ENCODE data around the gene NTSR1. TPM values are rescaled to one million over a fixed set of nuclear protein-coding genes. Genes with fewer than 3 reads are reported as not detected.

NTSR1 gene
- total and polyA plus RNA-seq, 2 of the 13 experiments (the other 11 are each of a cell fraction or from before 2014, with no cell fraction given) = 0.09 to 0.12 TPM

GRCh38 chr20:62804021-62804626, 95.5 kb downstream of the NTSR1 start:
- 19% methylated on average over 23 of the region's 25 CpGs for WGBS (ENCODE audit: low lambda C conversion rate)
- in situ Hi-C loops (cut with HindIII; ENCODE audit: extremely low pct_ligation_motif_present, low pct_unique_long_range_greater_than_20kb) (no loop called here), intact Hi-C loops (cut with micrococcal nuclease; ENCODE audit: unreplicated experiment) (no loop called here)
- no peaks in the 10 kb centered on the region for H3K27me3 ChIP-seq (ENCODE audit: control insufficient read depth in 1 of 2, insufficient read depth in 2 of 2, low read length in 2 of 2)
- peak overlapping the region; percentile 82 to 100 (median 96) for H3K4me3 ChIP-seq (replicated peaks in 1 of 3; ENCODE audit: insufficient read depth in 1 of 3, low read depth in 2 of 3, low read length in 3 of 3)
- no peaks in the 10 kb centered on the region for H3K9me3 ChIP-seq (ENCODE audit: low read length)
- no peak overlapping the region for H2AFZ ChIP-seq (ENCODE audit: low read length)
- H3K4me2 ChIP-seq (ENCODE audit: low read depth, low read length) = peak overlapping the region; percentile 82
- H3K79me2 ChIP-seq (ENCODE audit: insufficient read depth, low read length) = peaks cover 24% of the 10 kb centered on the region
- peak overlapping the region; percentile 35 for H3K27ac ChIP-seq (ENCODE audit: extremely low read length, insufficient read depth, low read length)
- peak; percentile 8 for ATAC-seq
- H3K9ac ChIP-seq (ENCODE audit: insufficient read depth, low read depth, low read length) = peak overlapping the region; percentile 42; the same call in 1 of the 2 replicates
- peaks cover 48% of the 10 kb centered on the region for H3K4me1 ChIP-seq (ENCODE audit: insufficient read depth, low read length)
- ChIA-PET POLR2A (interaction anchor here (0.7 to 6.6 kb wide), 7 partner anchors 9 to 180 kb away, joined by 3 to 110 read pairs (median 5); partner anchors contain the start of genes COL9A3 and MRGBP), CTCF (ENCODE audit: low intra/inter-chr PET ratio, low total read pairs) (no interaction called here)
- peak; percentile 67 for DNase-seq (ENCODE audit: low spot score)
- peaks cover 34 to 44% of the 10 kb centered on the region in 2 experiments for H3K36me3 ChIP-seq (replicated peaks in 1 of 2; ENCODE audit: control insufficient read depth in 1 of 2, insufficient read depth in 2 of 2, low read length in 2 of 2)
- peaks cover 14% of the 10 kb centered on the region; the same call in 1 of the 2 replicates for H4K20me1 ChIP-seq (ENCODE audit: insufficient read depth, low read length)
- FAIRE-seq = no peak
- no TSS peak for BruUV-seq (replicated peaks)
- TF ChIP-seq ZNF839 (CRISPR knock-in tag; IDR thresholded peaks at IDR 0.05; ENCODE audit: borderline replicate concordance) (no peak), ASH2L (IDR thresholded peaks at IDR 0.05; ENCODE audit: insufficient read length, low read depth, low read length) (no peak), ISL2 (CRISPR knock-in tag; IDR thresholded peaks at IDR 0.05) (no peak), ZSCAN12 (CRISPR knock-in tag; IDR thresholded peaks at IDR 0.05) (no peak), ESRRA (CRISPR knock-in tag; IDR thresholded peaks at IDR 0.05; ENCODE audit: low read depth) (no peak), SALL2 (CRISPR knock-in tag; IDR thresholded peaks at IDR 0.05) (no peak), ZNF235 (CRISPR knock-in tag; IDR thresholded peaks at IDR 0.05; ENCODE audit: borderline replicate concordance) (no peak), ZNF749 (CRISPR knock-in tag; IDR thresholded peaks at IDR 0.05; ENCODE audit: borderline replicate concordance) (no peak), ZBTB49 (CRISPR knock-in tag; IDR thresholded peaks at IDR 0.05; ENCODE audit: borderline replicate concordance) (no peak), ZNF546 (CRISPR knock-in tag; conservative IDR thresholded peaks at IDR 0.05) (0 out of 2 replicates have a peak, but pooled peaks have one; percentile 17), RARG (CRISPR knock-in tag; IDR thresholded peaks at IDR 0.05; ENCODE audit: low read depth) (no peak), ZNF136 (CRISPR knock-in tag; IDR thresholded peaks at IDR 0.05; ENCODE audit: low read depth) (0 out of 2 replicates have a peak, but pooled peaks have one; percentile 38), ZNF33B (CRISPR knock-in tag; IDR thresholded peaks at IDR 0.05) (peak; percentile 90; the same call in 1 of the 2 replicates), ZNF609 (CRISPR knock-in tag; IDR thresholded peaks at IDR 0.05; ENCODE audit: borderline replicate concordance) (0 out of 2 replicates have a peak, but pooled peaks have one; percentile 9), ZNF777 (CRISPR knock-in tag; IDR thresholded peaks at IDR 0.05) (no peak), CENPT (CRISPR knock-in tag; IDR thresholded peaks at IDR 0.05; ENCODE audit: low read depth) (no peak)
